Middle frontal gyrus (tissue), 1 donor: ENCODE data around the gene EPHB2.

Source experiments
- DNase-seq: peaks from one replicate; pipeline ENCODE4 v3.0.0-alpha.2; 2015; ENCODE audit warnings: low spot score; ENCODE audit errors: extremely low spot score

Gene EPHB2

GRCh38 chr1:22749919-22750684, 39.5 kb downstream of the EPHB2 start:
- DNase-seq = no peak

- DNase-seq = no peak
These were observed 40.0 kb downstream of the EPHB2 start for GRCh38 chr1:22750685-22751051.

DNA sequence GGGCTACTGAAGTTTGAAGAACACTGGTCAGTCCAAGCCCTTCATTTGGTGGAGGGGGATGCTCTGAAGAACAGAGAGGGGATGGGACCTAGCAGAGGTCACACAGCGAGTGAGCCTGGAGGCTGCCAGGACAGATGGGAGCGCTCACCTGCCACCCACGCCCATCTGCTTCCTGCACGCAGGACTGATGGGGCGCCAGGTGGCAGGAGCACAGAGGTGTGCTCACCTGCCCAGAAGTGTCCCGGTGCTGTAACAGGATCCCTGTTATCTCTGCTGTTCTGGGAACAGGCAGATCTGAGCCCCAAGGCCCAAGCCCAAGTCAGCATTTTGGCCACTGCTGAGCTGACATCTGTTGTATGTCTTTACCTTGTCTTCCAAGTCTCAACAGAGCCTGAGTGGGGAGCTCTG, 40.5 kb downstream of the EPHB2 start:
- no peak for DNase-seq

DNA sequence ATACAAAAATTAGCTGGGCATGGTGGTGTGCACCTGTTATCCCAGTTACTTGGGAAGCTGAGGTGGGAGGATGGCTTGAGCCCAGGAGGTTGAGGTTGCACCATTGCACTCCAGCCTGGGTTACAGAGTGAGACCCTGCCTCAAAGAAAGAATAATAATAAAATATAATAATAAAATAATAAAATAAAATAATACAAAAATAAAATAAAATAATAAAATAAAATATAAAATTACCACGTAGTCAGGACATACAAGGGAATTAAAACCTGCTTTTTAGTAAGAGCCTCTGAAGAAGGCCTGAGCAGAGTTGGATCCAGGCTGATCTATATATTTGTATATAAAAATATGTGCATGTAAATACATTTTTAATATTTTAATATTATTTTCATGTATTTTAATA, 41.7 kb downstream of the EPHB2 start:
- no peak for DNase-seq

- DNase-seq = no peak
These were observed 42.9 kb downstream of the EPHB2 start for GRCh38 chr1:22753481-22753971.

DNA sequence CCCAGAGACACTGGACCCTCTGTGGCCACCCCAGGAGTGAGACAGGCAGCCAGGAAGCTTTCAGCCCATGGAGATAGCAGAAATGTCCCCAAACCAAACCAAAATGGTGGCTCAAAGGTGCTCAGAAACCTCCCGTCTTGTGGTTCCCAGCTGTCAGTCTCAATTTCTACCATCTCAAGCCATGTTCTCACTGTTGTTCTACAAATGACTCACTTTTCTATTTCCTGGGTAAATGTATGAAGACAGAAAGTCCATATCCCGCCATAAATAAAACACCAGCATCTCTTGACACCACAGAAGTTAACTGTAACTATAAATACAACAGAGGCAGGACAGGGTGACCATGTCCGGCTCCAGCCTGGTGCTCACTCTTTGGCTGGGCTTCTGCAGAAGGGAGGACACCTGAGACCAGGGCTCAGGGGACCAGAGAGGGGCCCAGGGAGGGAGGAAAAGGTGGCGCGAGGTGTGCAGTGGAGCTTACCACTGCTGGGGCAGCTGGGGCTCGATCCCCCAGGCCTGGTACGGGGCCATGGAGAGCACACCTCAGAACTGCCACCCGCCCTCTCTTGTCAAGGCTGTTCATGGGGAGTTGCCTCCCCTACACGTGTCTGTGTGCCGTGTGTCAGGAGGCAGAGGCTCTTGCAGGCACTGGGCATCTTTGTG, 43.6 kb downstream of the EPHB2 start:
- DNase-seq = no peak

DNA sequence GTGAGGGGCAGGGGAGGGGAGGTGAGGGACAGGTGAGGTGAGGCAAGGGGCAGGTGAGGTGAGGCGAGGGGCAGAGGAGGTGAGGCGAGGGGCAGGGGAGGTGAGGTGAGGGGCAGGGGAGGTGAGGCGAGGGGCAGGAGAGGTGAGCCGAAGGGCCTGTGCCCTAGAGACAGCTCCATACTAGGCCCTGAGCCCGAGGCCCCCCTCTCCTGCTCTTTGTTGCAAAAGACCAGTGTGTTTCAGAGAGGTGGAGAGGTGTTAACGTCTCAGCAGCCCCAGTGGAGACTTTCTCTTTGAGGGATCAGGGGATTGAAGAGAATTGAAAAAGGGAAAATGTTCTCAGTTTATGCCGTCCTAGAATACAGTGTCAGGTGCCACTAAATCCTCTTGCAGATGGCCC, 44.2 kb downstream of the EPHB2 start:
- DNase-seq = no peak

DNA sequence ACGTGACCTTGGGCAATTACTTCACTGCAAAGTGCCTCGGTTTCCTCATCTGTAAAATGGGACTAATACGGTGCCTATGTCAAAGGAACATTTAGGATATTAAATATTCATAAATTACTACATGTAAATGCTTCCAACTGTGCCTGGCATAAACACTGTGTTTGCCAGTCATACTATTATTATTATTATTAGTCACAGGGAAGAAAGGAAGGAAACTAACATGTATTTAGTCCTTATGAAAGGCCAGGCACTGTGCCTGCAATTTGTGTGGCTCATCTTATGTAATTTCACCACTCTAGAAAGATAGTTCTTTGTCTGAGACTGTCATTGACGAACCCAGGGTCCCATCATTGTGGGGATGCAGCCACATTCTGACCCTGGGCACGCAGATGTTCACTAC, 45.0 kb downstream of the EPHB2 start:
- DNase-seq = no peak

DNA sequence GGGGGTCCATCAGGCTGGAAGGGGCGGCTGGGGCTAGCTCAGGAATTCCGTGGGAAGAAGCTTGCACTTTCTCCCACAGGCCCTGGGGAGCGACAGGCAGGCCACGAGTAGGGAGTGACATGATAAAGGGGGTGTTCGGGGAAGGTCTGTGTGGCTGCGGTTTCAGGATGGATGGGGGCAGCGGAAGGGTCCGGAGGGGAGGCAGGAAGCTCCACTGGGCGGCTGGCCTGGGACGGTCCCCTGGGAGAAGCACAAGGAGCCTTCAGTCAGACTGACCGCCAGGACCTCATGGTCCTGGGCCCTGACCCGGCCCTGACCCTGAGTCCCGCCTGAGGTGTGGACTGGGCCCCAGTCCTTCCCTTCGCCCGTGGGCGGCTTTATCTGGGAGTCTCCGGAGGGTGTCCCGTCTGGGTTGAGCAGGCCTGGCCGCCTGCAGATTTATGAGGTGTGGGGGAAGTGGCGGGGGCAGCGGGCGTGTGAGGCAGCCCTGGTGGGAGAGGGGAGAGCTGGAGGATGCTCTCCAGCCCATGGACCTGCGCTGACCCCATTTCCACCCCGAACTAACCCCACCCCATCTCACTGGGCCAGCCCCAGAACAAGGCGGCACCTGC, 45.6 kb downstream of the EPHB2 start:
- DNase-seq = no peak

DNA sequence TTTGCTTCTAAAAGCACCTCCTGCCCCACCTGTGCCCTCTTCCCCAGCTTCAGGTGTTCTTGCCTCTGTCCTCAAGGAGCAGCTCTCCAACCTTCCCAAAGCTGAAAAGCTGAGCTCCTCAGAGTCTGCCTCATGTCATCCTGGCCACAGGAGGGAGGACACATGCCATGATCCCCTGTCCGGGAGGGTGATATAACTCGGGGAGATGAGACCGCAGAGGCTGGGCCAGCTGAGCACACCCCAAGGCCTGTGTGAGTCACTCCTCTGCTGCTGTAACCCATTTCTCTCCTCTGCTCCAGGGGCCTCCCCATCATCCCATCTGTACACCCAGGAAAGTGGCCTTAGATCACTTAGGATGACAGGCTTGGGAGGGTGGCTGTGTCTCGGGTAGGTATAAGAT, 49.8 kb downstream of the EPHB2 start:
- no peak for DNase-seq

DNA sequence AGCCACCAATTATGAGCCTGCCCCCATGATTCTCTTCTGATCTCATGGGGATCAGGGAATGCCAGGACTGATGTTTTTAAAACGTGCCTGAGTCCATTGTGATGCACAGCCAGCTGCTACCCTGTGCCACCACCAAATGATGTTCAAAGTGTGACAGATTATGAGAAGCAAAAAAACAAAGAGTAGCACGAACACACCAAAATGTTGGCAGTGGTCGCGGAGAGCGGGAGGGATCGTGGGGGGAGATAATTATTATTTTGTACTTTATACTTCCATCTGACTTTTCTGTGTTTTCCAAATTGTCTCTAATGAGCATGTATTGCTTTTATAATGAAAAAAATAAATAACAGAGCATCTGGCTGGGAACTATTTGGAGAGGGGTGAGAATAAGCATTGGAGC, 50.5 kb downstream of the EPHB2 start:
- no peak for DNase-seq

- peak; percentile 8 for DNase-seq
These were observed 51.2 kb downstream of the EPHB2 start for GRCh38 chr1:22761821-22762220.

DNA sequence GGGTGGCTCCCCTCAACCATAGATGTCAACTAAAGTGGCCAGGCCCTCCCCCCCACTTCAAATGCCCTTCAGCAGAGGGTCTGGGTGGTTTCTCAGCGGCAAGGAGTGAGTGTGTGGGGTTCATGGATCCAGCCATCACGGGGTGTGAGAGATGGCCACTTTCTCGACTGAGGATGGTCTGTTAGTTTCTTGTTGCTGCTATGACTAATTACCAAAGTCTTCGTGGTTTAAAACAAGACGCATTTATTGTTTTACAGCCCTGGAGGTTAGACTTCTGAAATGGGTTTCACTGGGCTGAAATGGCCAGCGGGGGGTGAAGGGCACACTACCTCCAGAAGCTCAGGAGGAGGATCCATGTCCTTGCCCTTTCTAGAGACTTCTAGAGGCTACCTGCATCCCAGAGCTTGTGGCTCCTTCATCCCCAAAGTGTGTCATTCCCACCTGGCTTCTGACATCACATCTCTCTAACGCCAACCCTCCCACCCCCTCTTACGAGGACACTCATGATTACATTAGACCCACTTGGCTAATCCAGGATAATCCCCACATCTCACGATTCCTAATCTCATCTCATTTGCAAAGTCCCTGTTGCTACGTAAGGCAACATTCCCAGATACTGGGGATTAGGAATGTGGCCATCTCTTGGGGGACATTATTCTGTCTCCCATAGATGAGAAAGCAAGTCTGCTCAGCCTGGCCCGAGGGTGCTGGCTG, 53.0 kb downstream of the EPHB2 start:
- no peak for DNase-seq

DNA sequence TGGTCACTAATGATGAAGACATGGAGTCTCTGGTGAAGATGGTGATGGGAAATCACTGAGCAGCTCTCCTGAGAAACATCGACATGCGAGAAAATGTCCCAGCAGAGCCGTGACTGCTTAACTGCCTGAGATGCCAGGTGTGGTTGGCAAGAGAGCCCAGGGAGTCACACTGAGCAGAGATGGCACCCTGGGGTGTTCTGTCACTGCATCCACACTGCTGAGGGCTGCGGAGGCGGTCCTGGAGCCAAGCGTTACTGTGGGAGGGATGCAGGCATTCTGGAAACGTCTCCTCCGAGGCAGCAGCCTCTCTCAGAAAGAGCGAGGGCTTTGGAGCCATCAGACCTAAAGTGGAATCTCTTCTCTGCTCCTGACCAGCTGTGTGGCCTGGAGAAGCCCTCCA, 57.2 kb downstream of the EPHB2 start:
- no peak for DNase-seq

- no peak for DNase-seq
These were observed 59.3 kb downstream of the EPHB2 start for GRCh38 chr1:22769932-22770331.

DNA sequence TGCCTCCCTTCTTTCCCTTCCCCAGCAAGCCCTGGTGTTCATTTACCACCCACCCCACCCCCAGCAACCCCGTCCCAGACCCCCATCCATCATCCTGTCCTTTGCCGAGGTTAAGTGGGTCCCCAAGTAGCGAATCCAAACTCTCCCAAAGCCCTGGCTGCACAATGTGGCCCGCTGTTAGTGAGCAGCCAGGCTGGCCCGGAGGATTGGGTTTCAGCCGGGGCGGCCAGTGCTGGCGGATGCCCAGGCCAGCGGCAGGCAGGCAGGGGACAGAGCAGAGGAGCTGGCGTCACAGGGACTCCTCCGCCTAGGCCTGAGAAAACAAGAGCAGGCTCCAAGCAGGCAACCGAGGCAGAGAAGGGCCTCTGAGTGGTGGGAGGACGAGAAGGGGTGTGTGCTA, 61.4 kb downstream of the EPHB2 start:
- peak; percentile 37 for DNase-seq

GRCh38 chr1:22773981-22774832, 63.6 kb downstream of the EPHB2 start:
- DNase-seq = peak; percentile 36

GRCh38 chr1:22774833-22775182, 64.2 kb downstream of the EPHB2 start:
- no peak for DNase-seq

DNA sequence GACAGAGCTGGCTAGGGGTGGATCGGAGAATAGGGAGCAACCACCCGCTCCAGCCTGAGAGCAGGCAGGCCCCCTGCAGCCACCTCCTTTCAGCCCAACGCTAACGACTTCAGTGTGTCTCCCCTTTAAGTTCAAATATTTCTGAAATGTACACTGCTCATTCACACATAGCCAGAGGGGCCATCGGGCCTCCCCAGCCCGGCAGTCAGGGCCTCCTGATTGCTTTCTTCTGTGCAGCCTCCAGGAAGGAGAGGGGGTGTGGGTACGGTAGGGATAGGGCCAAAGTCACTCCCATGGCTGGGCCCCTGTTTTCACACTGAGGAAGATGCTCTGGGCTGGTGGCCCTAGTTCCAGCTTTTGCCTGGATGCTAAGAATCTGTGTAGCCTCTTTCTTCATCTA, 64.8 kb downstream of the EPHB2 start:
- no peak for DNase-seq

- no peak for DNase-seq
These were observed 65.5 kb downstream of the EPHB2 start for GRCh38 chr1:22776035-22776613.
